ENCODE results near the gene MPL.

DNA sequence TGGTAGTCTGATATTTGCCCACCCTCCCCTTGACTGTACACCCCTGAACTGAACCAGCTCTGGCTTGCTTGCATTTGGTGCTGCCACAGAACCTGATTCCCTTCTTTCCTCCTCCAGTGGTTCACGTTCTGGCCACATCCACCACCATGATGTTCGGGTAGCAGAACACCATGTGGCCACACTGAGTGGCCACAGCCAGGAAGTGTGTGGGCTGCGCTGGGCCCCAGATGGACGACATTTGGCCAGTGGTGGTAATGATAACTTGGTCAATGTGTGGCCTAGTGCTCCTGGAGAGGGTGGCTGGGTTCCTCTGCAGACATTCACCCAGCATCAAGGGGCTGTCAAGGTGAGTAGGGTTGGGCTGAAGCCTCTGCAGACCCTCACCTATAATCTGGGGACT lies 23.0 kb downstream of the MPL start:
- TF ChIP-seq CTCF (IDR thresholded peaks at IDR 0.05; ENCODE audit: low read depth, low read length) (no peak), POLR2A (IDR thresholded peaks at IDR 0.05; ENCODE audit: extremely low read depth, insufficient read length) (no peak), MYC (IDR thresholded peaks at IDR 0.05; ENCODE audit: low read depth, low read length) (no peak)
